Urothelium cell line (cell line): Measurements from ENCODE around the gene PTMA.
A peak's percentile ranks its signal among the peaks of the same experiment; 100 is the strongest.

Experiments used
- DNase-seq: peaks from one replicate; pipeline ENCODE4 v3.0.0; 2011; ENCODE audit warnings: low spot score, mixed read lengths
- FAIRE-seq: peaks from 2 replicates; lab custom pipeline; 2011; peaks lifted over from hg19 to GRCh38; lab: Jason Lieb, UNC

The PTMA gene

DNA sequence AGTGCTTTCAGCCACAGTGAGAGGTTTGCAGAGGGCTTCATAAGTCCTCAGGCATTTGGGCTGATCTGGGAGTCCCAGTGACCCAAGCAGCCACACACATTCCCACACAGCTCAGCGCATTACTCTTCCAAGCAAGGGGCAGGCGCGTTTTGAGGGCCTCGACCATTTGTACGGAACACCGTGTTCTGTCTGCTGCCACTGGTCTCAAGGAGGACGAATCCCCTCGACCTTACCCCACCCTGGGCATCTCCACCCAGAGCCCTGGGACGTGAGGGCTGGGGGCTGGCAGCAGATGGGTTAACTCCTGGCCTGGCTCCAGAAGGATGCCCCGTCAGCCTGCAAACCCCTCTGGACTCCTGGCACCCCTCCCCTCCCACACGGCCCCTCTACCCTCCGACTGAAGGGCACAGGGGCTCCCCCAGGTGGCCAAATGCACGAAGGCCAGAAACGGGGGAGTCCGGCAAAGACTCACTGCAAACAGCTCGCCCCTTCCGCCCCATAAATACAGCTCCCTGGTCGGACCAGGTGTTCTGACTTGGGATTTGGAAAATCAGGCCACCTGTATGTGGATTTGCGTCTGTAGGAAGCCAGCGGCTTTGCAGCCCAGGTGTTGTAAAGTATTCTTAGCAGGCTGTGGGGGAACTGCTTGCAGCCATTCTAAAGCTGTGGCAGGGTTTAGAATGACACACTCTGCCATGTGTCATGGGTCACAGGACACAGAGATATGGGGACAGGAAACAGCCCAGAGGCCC, 33.6 kb upstream of the PTMA start:
- no peak for FAIRE-seq
- DNase-seq = peak; percentile 56

GRCh38 chr2:231676243-231676642, 32.1 kb upstream of the PTMA start:
- DNase-seq (no peak), FAIRE-seq (no peak)

- FAIRE-seq (no peak), DNase-seq (peak; percentile 66)
These were observed 30.7 kb upstream of the PTMA start for GRCh38 chr2:231677632-231678104.

DNA sequence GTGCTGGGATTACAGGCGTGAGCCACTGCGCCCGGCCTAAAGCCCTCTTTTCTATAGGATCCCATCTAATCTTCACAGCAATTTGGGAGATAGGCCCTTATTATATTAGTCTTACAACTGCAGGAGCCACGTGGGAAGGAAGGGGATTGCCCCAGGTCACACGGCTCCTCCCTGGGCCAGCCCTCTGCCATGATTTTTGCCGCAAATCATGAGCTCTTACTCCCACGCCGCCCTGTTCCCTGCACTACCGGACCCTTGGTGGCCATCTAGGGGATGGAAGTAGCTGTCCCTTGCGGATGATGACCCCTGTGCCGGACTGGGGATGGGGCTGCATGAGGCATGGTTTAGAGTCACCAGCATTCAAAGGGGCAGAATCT, 28.4 kb upstream of the PTMA start:
- FAIRE-seq (no peak), DNase-seq (no peak)

DNA sequence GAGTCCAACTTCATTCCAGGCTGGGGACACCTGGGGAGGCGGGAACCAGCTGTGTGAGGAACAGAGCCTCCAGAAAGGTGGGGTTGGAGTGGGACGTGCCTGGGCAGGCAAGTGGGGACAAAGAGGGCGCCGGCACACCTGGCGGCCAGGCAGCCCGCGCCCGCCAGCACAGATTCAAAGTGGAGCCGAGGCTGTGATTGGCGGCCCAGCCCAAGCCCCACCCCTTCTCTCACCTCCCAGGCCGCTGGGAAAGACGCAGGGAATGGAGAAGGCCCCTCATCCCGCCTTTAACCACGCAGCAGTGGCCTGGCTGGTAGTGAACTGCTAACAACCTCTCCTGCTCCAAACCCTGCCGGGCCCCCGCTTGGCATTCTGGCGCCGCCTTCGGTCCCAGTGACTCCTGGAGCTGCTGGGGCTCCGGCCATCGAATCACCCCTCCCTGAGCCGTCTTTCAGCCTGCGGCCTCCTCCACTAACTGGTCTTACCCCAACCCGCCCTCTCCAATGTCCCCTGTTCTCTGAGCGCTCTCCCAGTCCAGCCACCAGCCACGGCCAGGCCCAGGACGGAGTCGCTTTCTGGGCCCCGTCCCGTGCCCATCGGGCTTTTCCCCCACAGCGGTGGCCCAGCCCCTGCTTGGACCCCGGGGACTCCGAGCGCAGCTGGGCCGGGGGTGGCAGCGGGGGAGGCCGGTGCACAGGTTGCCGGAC, 27.9 kb upstream of the PTMA start:
- peak; percentile 26 for DNase-seq
- FAIRE-seq = no peak

DNA sequence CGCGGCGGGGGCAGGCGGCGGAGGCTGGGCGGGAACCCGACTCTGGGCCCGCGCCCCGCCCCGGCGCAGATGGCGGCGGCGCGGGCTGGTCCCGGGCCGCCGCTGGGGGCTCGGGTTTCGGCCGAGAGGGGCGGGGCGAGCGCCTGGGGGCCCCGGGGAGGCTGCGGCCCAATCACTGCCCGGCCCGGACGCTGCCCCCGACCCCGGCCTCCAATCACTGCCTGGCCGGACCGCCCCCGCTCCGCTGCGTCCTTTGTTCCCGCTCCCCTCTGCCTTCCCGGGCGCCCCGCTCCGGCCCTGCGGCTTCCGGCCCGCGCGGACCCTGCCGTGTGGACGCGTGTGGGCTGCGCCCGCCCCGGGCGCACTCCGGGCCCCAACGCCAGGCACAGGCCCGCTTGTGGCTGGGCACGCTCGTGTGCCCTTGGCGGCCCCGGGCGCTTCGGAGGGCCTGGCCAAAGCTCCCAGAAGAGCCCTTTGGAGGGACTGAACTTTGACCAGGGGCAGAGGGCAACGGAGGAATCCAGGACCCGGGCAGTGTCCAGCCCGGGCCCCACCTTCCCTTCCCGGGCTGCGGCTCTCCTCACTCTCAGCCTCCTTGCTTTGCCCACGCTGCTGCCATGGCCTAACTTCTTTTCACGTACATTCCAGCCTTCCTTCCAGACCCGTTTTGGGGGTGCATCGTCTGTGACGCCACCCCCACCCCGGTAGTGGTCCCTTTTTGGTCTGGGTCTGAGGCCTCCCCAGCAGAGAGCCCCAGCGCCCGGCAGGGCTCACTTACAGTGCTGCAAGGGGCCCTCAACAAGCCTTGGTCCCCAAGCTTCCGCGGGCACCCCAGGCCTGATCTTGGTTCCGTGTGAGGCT, 27.1 kb upstream of the PTMA start:
- FAIRE-seq (no peak), DNase-seq (peak; percentile 96)

GRCh38 chr2:231682603-231683291, 25.6 kb upstream of the PTMA start:
- FAIRE-seq = no peak

DNA sequence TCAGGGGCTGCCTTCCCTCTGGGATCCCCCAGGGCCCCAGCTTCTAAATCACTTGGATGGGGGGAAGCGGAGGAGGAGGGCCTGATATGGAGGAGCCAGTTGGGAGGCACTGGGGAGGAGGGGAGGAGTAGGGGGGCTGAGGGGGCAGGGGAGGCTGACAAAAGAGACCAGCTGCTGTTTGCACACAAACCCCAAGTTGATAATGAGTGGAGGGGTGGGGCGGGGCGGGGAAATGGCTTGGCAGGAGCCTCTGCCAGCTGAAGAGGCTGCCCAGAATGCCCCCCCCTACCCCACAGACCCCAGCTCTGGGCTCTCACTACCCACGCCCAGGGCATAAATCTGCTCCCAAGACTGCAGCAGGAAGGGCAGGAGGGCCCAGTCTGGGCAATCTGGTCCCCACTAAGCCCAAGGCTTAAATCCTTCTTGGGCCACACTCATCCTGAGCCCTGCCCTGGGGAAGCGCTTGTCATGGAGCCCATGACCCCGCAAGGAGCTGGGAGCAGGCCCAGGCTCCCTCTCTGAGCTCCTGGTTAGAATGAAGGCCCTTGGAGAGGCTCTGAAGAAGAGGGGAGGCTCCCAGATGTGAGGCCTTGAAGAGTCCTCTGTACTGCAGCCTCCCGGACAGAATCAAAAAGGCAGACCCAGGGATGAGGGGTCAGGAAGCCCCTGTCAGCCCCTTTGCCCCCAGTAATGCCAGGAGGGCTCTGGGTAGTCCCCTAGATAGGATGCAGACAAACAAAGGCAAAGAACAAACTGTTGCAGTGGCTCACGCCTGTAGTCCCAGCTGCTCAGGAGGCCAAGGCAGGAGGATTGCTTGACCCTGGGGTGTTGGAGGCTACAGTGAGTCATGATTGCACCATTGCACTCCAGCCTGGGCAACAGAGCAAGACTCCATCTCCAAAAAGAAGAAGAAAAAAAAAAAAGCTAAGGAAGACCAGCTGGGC, 24.8 kb upstream of the PTMA start:
- DNase-seq = no peak

More at GRCh38 chr2:231682603-231683291, 25.6 kb upstream of the PTMA start:
- DNase-seq = no peak

DNA sequence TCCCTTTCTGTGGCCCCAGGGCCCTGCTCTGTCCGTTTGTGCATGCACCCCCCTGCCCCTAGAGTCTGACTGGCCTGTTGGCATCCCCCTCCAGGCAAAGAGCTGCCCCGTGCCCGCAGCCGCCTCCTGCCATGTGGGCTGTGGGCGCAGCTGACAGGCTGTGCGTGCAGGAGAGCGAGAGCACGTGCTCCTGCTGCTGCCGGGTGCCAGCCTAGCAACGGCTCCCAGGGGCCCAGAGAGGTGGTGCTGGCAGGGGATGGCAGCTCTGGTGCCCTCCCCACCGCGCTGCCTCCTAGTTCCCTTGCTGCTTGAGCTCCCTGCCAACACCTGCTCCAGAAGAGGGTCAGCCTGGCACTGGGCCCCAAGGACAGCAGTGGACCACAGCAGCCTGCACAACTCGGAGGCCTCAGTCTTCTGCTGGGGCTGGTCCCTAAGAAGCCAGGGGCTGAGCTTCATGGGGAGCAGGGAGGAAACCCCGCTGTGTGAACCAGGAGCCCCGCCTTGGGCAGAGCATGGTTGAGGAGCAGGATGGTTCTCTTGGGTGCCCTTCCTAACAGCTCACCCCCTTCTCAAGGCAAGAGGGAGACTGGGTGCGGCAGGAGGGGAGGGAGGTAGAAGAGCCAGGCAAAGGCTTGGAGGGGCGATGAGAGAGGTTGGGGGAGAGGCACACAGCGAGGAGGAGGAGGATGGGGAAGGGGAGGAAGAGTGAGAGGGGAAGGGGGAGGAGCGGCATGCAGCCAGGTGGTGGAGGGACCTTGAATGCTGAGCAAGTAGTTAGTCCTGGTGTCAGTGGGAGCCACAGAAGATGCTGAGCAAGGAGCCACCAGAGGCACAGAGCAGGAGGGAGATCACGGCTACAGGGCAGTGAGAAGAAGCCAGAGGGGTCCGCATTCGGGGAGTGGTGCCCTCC, 23.8 kb upstream of the PTMA start:
- FAIRE-seq = no peak
- no peak for DNase-seq

More for the DNA sequence above, 24.8 kb upstream of the PTMA start:
- no peak for FAIRE-seq

GRCh38 chr2:231685349-231686191, 22.8 kb upstream of the PTMA start:
- DNase-seq (no peak), FAIRE-seq (no peak)

- FAIRE-seq (no peak), DNase-seq (no peak)
These were observed 21.9 kb upstream of the PTMA start for GRCh38 chr2:231686192-231687100.

- FAIRE-seq = peak; percentile 63
- DNase-seq = peak; percentile 76
These were observed 21.0 kb upstream of the PTMA start for GRCh38 chr2:231687133-231687852.

DNA sequence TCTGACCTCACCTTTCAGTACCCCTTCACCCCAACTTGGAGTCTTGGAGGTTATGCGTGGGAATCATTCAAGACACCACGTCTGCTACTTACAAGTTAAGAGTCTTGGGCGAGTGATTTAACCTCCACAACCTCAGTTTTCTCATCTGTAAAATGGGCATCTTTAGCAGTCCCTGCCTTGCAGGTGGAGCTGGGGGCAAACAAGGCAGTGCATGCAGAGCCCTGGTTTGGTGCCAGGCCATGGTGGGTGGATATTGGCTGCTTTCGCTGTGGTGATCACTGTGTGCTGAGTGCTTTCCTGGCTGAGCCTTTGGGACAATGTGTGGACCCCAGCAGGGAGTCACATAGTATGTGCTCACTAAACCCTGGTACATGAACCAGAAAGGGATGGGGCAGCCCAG, 20.4 kb upstream of the PTMA start:
- no peak for FAIRE-seq
- no peak for DNase-seq

GRCh38 chr2:231688719-231689118, 19.6 kb upstream of the PTMA start:
- no peak for DNase-seq
- FAIRE-seq = peak; percentile 78

- DNase-seq (no peak), FAIRE-seq (no peak)
These were observed 19.0 kb upstream of the PTMA start for GRCh38 chr2:231689124-231689893.
